Islet of Langerhans (tissue), 1 donor: Measurements from ENCODE around the gene STK32C.
"Not testable (repeated sequence)": the region's sequence is repeated elsewhere in the genome, so short reads cannot be mapped to it uniquely, and the experiment has no call there.

ENCODE experiments used
- FAIRE-seq: peaks from one replicate; lab custom pipeline; 2011; peaks lifted over from hg19 to GRCh38; lab: Jason Lieb, UNC

The STK32C gene

GRCh38 chr10:132317477-132317876, 9.7 kb upstream of the STK32C start:
- FAIRE-seq, result not testable (repeated sequence)

DNA sequence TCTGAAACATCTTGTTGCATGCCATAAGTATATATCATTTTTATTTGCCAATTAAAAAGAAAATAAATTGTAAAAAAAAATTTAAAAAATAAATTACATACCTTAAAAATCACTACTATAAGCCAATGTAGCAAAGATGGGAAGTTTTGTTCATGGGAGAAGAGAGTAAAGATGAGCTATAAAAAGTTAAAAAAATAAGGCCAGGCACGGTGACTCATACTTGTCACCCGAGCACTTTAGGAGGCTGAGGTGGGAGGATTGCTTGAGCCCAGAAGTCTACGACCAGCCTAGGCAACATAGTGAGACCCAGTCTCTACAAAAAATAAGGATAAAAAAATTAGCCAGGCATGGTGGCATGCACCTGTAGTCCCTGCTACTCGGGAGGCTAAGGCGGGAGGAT, 8.4 kb upstream of the STK32C start:
- no peak for FAIRE-seq

GRCh38 chr10:132314881-132315280, 7.1 kb upstream of the STK32C start:
- FAIRE-seq, result not testable (repeated sequence)

GRCh38 chr10:132314336-132314735, 6.6 kb upstream of the STK32C start:
- no peak for FAIRE-seq

DNA sequence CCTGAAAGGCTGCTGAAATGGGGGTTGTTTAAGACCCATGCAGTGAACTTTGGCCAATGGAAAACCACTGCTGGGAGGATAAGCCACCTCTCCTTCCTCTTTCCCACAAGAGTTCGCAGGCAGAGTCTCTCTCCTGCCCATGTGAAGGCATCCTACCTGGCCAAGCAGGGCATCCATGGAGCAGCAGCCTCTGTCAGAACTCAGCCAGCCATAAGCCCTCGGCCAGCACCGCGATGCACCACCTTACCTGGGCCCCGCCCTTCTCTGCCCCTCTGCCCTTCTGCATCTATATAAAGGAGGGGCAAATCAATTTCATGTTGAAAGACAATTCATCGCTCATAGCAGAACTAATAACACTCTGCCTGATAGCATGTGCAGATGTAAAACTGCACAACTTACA, 6.1 kb upstream of the STK32C start:
- FAIRE-seq, result no peak

DNA sequence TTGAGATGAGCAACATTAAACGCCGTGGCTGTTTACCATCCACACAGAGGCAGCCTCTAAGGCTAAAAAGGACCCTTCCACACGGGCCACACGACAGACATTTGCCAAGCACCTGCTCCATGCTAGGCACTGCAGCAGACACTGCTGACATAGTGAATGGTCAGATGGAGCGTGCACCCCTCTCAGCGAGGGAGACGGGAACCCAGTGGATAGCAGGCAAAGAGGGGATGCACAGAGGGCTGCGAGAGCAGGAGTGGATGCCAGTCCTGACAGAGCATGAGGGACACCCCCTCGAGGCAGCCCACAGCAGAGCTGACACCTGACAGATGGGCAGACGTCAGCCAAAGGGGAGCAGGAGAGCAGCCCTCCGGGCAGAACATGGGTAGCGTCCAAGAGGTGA, 5.6 kb upstream of the STK32C start:
- FAIRE-seq, result no peak

- no peak for FAIRE-seq
Observed at GRCh38 chr10:132311338-132311939, 3.7 kb upstream of the STK32C start.

- FAIRE-seq, result no peak
Observed at GRCh38 chr10:132310701-132311337, 3.1 kb upstream of the STK32C start.

GRCh38 chr10:132309879-132310591, 2.3 kb upstream of the STK32C start:
- FAIRE-seq, result no peak

DNA sequence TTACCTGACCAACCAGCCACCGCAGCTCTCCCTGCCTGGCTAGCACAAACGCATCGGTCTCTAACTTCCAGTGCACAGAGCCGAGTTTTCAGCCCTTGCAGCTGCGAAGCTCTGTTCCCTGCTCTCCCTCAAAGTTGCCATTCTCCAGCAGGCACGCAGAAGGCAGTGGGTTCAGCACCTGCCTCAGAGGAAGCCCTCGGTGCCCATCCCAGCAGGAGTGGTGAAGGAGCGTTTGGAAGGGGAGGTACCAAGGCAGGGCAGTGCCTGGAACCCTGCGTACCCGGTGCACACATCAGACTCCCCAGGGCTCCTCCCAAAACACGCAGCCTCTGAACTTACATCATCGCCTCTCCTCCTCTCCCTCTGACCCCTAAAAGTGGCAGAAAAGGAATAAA, 1.7 kb upstream of the STK32C start:
- no peak for FAIRE-seq

DNA sequence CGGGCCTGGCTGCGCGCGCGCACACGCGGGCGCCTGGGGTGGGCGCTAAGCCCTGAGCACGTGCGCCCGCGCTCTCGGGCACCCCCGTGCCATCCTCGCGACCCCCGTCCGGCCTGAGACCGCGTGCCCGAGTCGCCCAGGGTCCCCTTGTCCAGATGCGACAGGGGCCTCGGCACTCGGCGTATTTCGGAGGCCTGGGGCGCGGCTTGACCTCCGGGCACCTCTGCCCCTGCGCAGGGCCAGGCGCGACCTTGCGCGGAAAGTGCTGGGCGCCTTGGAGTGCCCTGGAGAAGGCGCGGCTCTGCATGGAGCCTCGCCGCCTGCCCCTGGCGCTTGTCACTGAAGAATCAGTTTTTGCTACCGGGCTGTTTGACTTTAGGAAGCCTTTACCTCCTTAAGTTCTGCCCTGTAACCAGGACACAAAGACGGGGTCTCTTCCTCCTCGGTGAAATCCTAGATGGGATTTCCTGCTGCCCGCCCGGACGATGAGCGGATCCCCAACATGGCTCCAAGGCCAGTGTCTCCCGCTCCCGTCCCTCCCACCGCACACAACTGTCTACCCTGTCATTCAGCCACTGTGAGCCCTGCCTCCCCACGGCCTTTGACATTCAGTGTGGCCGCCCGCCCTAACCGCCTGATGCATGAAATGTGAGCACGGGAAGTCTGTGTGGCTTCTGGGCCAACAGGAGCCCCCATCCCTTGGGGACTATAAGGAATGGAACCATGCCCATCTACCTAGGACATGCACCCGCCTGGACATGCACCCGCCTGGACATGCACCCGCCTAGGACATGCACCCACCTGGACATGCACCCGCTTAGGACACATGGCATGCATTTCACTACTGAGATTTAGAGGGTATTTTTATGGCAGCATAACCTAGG, 1.1 kb upstream of the STK32C start:
- no peak for FAIRE-seq

GRCh38 chr10:132306864-132307751, 642 bp downstream of the STK32C start:
- FAIRE-seq, result no peak

- FAIRE-seq, result no peak
Observed at GRCh38 chr10:132306343-132306685, 1.4 kb downstream of the STK32C start.

DNA sequence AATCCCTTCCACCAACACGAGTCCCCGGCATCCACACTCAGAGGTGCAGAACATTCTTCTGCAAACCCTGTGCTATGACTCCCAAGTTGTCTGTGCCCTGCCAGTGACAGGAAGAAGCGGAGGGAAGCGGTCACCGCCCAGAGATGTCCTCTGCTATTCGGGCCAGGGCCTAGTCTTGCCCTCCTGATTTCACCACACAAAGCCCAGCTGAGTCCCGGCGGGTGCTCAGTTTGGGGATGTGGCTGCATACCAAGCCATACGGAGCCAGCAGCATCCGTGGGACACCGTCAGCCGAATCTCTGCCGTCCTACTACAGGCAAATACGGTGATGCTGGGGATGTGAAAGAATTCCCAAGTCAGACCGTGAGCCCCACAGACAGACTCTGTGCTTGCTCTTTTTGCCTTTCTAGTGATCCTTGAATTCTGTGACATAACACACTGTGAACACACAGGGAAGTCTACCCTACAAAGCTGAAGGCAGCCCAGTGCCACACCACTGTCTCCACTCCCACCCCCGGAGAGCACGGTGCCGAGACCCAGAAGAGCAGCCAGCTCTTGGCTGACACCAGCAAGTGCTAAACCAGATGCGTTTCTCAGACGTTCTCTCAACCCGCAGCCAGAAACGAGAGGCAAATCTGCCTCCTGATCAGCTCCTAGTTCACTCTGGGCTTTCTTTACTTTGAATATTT, 2.0 kb downstream of the STK32C start:
- FAIRE-seq, result no peak

DNA sequence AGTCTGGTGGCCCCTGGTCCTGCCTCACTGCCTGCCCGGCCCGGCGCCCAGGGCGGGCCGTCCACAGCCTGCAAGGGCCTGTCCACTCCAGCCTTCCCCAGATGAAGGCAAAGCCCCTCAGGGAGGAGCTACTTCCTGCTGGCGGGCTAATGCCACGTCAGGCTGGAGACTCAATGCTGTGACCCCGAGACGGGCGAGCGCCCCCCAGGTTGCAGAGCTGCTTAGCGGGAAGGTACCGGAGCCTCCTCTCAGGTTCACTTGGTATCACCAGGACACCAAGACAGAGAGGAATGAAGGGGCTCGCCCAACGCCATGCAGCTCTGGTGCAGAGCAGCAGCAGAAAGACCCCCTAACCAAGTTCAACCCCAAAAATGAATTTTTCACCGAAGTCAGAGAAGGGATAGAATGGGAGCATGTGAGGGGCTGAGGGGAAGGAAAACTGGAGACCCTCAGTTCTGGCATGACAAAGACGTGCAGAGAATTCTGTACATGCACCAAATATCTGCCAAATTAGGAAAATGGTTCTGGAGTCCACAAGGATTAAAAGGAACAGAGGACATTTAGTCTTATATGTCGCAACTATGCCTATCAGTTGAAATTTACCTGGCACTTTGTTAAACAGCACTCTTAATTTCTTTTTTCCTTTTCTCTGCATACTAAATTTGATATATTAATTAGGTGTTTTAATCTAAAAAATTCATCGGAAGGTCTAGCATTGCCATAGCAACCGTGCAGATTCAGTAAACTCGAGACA, 2.8 kb downstream of the STK32C start:
- no peak for FAIRE-seq

DNA sequence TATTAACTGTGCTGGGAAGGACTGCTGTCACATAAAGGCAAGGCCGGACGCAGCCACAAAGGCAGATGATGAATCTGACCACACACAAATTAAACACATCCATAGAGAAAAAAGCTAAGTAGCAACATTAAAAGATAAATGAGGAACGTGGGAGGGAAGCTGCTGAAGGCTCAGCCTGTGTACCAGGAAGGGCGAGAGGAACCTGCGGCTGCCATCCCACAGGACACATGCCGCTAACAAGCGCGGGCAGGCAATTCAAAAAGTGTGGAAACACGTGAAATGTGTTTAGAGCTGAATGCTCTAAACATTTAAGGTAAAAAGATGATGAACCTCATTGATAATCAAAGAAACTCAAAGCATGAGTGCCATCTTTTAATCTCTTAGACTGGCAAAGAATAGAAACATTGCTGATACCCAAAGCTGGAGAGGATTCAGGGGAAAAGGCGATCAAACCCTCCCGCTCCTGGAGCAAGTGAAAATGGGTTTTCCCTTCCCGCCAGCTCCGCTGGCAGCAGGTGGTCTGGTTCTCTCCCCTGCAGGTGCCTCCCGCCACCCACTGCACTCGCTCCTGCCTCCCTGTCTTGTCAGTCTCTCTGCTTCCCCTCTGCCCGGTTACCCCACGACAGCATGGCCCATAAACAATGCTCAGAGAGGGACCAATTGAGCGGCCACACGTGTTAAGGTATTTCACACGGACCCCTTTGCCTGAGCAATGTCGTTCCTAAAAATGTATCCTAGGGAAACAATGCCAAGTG, 4.2 kb downstream of the STK32C start:
- FAIRE-seq, result no peak

- FAIRE-seq, result no peak
Observed at GRCh38 chr10:132302421-132303310, 5.1 kb downstream of the STK32C start.
